ENCODE results near the gene ARHGEF28.

GRCh38 chr5:73793911-73794310, 167.9 kb downstream of the ARHGEF28 start:
- no peak for TF ChIP-seq OSR1 (CRISPR knock-in tag; IDR thresholded peaks at IDR 0.05)
- TF ChIP-seq POU6F1 (CRISPR knock-in tag; IDR thresholded peaks at IDR 0.05; ENCODE audit: borderline replicate concordance, low read depth) = no peak
- no peak for TF ChIP-seq ARNTL (CRISPR knock-in tag; IDR thresholded peaks at IDR 0.05; ENCODE audit: borderline replicate concordance, low read depth)
- no peak for TF ChIP-seq PATZ1 (CRISPR knock-in tag; IDR thresholded peaks at IDR 0.05; ENCODE audit: borderline replicate concordance)
- TF ChIP-seq ZFP30 (CRISPR knock-in tag; IDR thresholded peaks at IDR 0.05) = no peak
- no peak for TF ChIP-seq ISL1 (CRISPR knock-in tag; IDR thresholded peaks at IDR 0.05)
- no peak for TF ChIP-seq ZNF565 (CRISPR knock-in tag; conservative IDR thresholded peaks at IDR 0.05; ENCODE audit: low read depth)
- TF ChIP-seq PPARA (CRISPR knock-in tag; IDR thresholded peaks at IDR 0.05; ENCODE audit: borderline replicate concordance) = no peak
- no peak for TF ChIP-seq BACH2 (CRISPR knock-in tag; IDR thresholded peaks at IDR 0.05; ENCODE audit: borderline replicate concordance)
- TF ChIP-seq ZNF8 (CRISPR knock-in tag; IDR thresholded peaks at IDR 0.05) = no peak
- TF ChIP-seq ZFP3 (CRISPR knock-in tag; IDR thresholded peaks at IDR 0.05) = no peak
